ENCODE results near the gene CLTCL1. TPM values are rescaled to one million over a fixed set of nuclear protein-coding genes. Genes with fewer than 3 reads are reported as not detected.

The CLTCL1 gene
- polyA plus RNA-seq, 1 donor from 2014 or later, result 1.3 TPM

GRCh38 chr22:19223617-19224016 lies 67.9 kb downstream of the CLTCL1 start:
- Mint-ChIP-seq H3K9me3 (no peaks in the 10 kb centered on the region), H3K4me1 (no peaks in the 10 kb centered on the region), H3K27ac (no peak overlapping the region), H3K36me3 (no peaks in the 10 kb centered on the region), H3K4me3 (no peak overlapping the region), H3K27me3 (no peaks in the 10 kb centered on the region)

- Mint-ChIP-seq H3K27ac (no peak overlapping the region), H3K4me3 (no peak overlapping the region), H3K36me3 (no peaks in the 10 kb centered on the region), H3K27me3 (no peaks in the 10 kb centered on the region), H3K9me3 (no peaks in the 10 kb centered on the region), H3K4me1 (peaks cover 0 to under 1% (median 0%) of the 10 kb centered on the region in 3 donors)
Measured at GRCh38 chr22:19223110-19223509, 68.4 kb downstream of the CLTCL1 start.

GRCh38 chr22:19222242-19223005 lies 69.1 kb downstream of the CLTCL1 start:
- Mint-ChIP-seq H3K27me3 (no peaks in the 10 kb centered on the region), H3K4me1 (peaks cover 0 to 3% (median 2%) of the 10 kb centered on the region in 3 donors), H3K27ac (no peak overlapping the region), H3K4me3 (no peak overlapping the region), H3K9me3 (no peaks in the 10 kb centered on the region), H3K36me3 (no peaks in the 10 kb centered on the region)

GRCh38 chr22:19220867-19221266 lies 70.7 kb downstream of the CLTCL1 start:
- H3K27ac Mint-ChIP-seq, result no peak overlapping the region

GRCh38 chr22:19218541-19219233 lies 72.8 kb downstream of the CLTCL1 start:
- Mint-ChIP-seq H3K9me3 (no peaks in the 10 kb centered on the region), H3K4me3 (no peak overlapping the region), H3K4me1 (peaks cover 0 to 3% (median 2%) of the 10 kb centered on the region in 3 donors), H3K27ac (no peak overlapping the region), H3K36me3 (no peaks in the 10 kb centered on the region), H3K27me3 (peaks cover 7% of the 10 kb centered on the region)

More at GRCh38 chr22:19220867-19221266, 70.7 kb downstream of the CLTCL1 start:
- Mint-ChIP-seq H3K27me3 (no peaks in the 10 kb centered on the region), H3K4me1 (peaks cover 0 to 3% (median 2%) of the 10 kb centered on the region in 3 donors), H3K9me3 (no peaks in the 10 kb centered on the region), H3K4me3 (no peak overlapping the region), H3K36me3 (no peaks in the 10 kb centered on the region)

GRCh38 chr22:19216579-19216978 lies 74.9 kb downstream of the CLTCL1 start:
- peaks cover 0 to 12% (median 10%) of the 10 kb centered on the region in 3 donors for H3K4me1 Mint-ChIP-seq
- no peaks in the 10 kb centered on the region for H3K36me3 Mint-ChIP-seq
- H3K9me3 Mint-ChIP-seq, result no peaks in the 10 kb centered on the region
- H3K27me3 Mint-ChIP-seq, result peaks cover 10% of the 10 kb centered on the region
- H3K4me3 Mint-ChIP-seq, result no peak overlapping the region
- no peak overlapping the region for H3K27ac Mint-ChIP-seq

- Mint-ChIP-seq H3K9me3 (no peaks in the 10 kb centered on the region), H3K4me1 (peaks cover 0 to 12% (median 10%) of the 10 kb centered on the region in 3 donors), H3K27me3 (peaks cover 10% of the 10 kb centered on the region), H3K27ac (no peak overlapping the region), H3K36me3 (no peaks in the 10 kb centered on the region), H3K4me3 (no peak overlapping the region)
Measured at GRCh38 chr22:19215360-19215759, 76.2 kb downstream of the CLTCL1 start.

- H3K4me3 Mint-ChIP-seq, result no peak overlapping the region
- peaks cover 0 to 2% (median 0%) of the 10 kb centered on the region in 3 donors for H3K9me3 Mint-ChIP-seq
- peaks cover 18% of the 10 kb centered on the region for H3K27me3 Mint-ChIP-seq
- H3K27ac Mint-ChIP-seq, result no peak overlapping the region
- H3K36me3 Mint-ChIP-seq, result no peaks in the 10 kb centered on the region
- H3K4me1 Mint-ChIP-seq, result peaks cover 0 to 12% (median 10%) of the 10 kb centered on the region in 3 donors
Measured at GRCh38 chr22:19214078-19214473, 77.4 kb downstream of the CLTCL1 start.

- Mint-ChIP-seq H3K9me3 (peaks cover 0 to 2% (median 0%) of the 10 kb centered on the region in 3 donors), H3K4me3 (no peak overlapping the region), H3K27ac (no peak overlapping the region), H3K4me1 (peaks cover 0 to 12% (median 10%) of the 10 kb centered on the region in 3 donors), H3K36me3 (no peaks in the 10 kb centered on the region), H3K27me3 (peaks cover 18% of the 10 kb centered on the region)
Measured at GRCh38 chr22:19213442-19214077, 78.0 kb downstream of the CLTCL1 start.

GRCh38 chr22:19213001-19213400 lies 78.5 kb downstream of the CLTCL1 start:
- Mint-ChIP-seq H3K9me3 (peaks cover 0 to 2% (median 0%) of the 10 kb centered on the region in 3 donors), H3K27ac (no peak overlapping the region), H3K4me1 (peaks cover 0 to 11% (median 10%) of the 10 kb centered on the region in 3 donors), H3K36me3 (no peaks in the 10 kb centered on the region), H3K27me3 (peaks cover 18% of the 10 kb centered on the region), H3K4me3 (no peak overlapping the region)

GRCh38 chr22:19212302-19212870 lies 79.1 kb downstream of the CLTCL1 start:
- H3K27me3 Mint-ChIP-seq, result peaks cover 18% of the 10 kb centered on the region
- H3K4me3 Mint-ChIP-seq, result no peak overlapping the region
- H3K27ac Mint-ChIP-seq, result no peak overlapping the region
- H3K9me3 Mint-ChIP-seq, result peaks cover 0 to 2% (median 0%) of the 10 kb centered on the region in 3 donors
- H3K36me3 Mint-ChIP-seq, result no peaks in the 10 kb centered on the region
- H3K4me1 Mint-ChIP-seq, result peaks cover 0 to 9% (median 8%) of the 10 kb centered on the region in 3 donors

- H3K4me1 Mint-ChIP-seq, result peaks cover 0 to 9% (median 8%) of the 10 kb centered on the region in 3 donors
- H3K36me3 Mint-ChIP-seq, result no peaks in the 10 kb centered on the region
- no peak overlapping the region for H3K27ac Mint-ChIP-seq
- no peak overlapping the region for H3K4me3 Mint-ChIP-seq
- peaks cover 0 to 2% (median 0%) of the 10 kb centered on the region in 3 donors for H3K9me3 Mint-ChIP-seq
- H3K27me3 Mint-ChIP-seq, result peaks cover 15% of the 10 kb centered on the region
Measured at GRCh38 chr22:19210188-19210587, 81.3 kb downstream of the CLTCL1 start.

GRCh38 chr22:19208287-19208847 lies 83.2 kb downstream of the CLTCL1 start:
- H3K4me1 Mint-ChIP-seq, result peaks cover 0 to 8% (median 5%) of the 10 kb centered on the region in 3 donors
- H3K27ac Mint-ChIP-seq, result no peak overlapping the region
- H3K36me3 Mint-ChIP-seq, result no peaks in the 10 kb centered on the region
- peaks cover 0 to 2% (median 0%) of the 10 kb centered on the region in 3 donors for H3K9me3 Mint-ChIP-seq
- H3K27me3 Mint-ChIP-seq, result peaks cover 8% of the 10 kb centered on the region
- no peak overlapping the region for H3K4me3 Mint-ChIP-seq

- peaks cover 8% of the 10 kb centered on the region for H3K27me3 Mint-ChIP-seq
- no peak overlapping the region for H3K27ac Mint-ChIP-seq
- H3K4me3 Mint-ChIP-seq, result no peak overlapping the region
- H3K9me3 Mint-ChIP-seq, result peaks cover 0 to 2% (median 0%) of the 10 kb centered on the region in 3 donors
- H3K36me3 Mint-ChIP-seq, result no peaks in the 10 kb centered on the region
- peaks cover 0 to 4% (median under 1%) of the 10 kb centered on the region in 3 donors for H3K4me1 Mint-ChIP-seq
Measured at GRCh38 chr22:19207884-19208283, 83.6 kb downstream of the CLTCL1 start.

Measured in IgD-negative memory B cell (primary cell).